Ascending aorta (tissue), 1 donor: ENCODE data around the gene ELL2. TPM values are rescaled to one million over a fixed set of nuclear protein-coding genes. Genes with fewer than 3 reads are reported as not detected.

ENCODE experiments used
- total RNA-seq: library from RNA; depleted of rRNA; stranded (reverse); fragments of >200 nt; gene quantifications from one replicate; pipeline ENCODE4 v1.1.0, GENCODE V29; 2016

ELL2 gene
- total RNA-seq, 1 donor from 2014 or later: 26.0 TPM

Other genes starting within 250 kb of the ELL2 start
- gene RHOBTB3, start 230.5 kb downstream of the ELL2 start, total RNA-seq: 153 TPM
- 18.5 TPM for gene GLRX, start 139.1 kb downstream of the ELL2 start, total RNA-seq